Activated T-cell treated with anti-CD3 and anti-CD28 coated beads for 24 hours (primary cell): ENCODE results near the gene GRIN2A.
"Not testable (repeated sequence)": the region's sequence is repeated elsewhere in the genome, so short reads cannot be mapped to it uniquely, and the experiment has no call there.

Experiments
- DNase-seq: peaks from one replicate; pipeline ENCODE4 v3.0.0-alpha.2; 2020; ENCODE audit warnings: low read depth

Gene GRIN2A

DNA sequence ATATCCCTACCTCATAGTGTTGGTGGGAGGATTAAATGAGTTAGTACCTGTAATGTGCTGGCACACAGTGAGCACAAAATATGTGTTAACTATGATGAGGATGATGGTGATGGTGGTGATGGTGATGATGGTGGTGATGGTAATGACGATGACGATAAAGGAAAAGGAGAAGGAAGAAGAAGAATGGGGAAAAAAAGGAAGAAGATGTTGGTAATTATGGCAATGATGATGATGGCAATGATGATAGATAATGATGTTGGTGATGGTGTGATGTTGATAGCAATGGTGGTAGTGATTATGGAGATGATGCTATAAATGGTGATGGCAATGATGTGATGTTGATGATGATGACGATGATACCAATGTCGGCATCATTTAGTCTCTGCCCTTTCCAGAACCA, 270.2 kb downstream of the GRIN2A start:
- DNase-seq, result no peak

DNA sequence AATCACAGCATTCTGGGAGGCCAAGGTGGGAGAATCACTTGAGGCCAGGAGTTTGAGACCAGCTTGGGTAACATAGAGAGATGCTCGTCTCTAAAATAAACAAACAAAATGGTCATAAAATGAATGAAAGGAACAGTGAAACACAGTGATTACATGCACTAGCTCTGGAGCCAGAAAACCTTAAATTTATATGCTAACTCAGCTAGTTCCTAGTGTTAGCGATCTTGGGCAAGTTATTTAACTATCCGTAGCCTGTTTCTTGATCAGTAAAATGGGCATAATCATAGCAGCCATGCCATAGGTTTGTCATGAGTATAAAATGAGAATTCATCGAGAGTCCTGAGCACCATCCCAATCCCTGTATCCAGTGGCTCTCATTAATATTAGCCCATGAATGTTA, 271.0 kb downstream of the GRIN2A start:
- no peak for DNase-seq

DNA sequence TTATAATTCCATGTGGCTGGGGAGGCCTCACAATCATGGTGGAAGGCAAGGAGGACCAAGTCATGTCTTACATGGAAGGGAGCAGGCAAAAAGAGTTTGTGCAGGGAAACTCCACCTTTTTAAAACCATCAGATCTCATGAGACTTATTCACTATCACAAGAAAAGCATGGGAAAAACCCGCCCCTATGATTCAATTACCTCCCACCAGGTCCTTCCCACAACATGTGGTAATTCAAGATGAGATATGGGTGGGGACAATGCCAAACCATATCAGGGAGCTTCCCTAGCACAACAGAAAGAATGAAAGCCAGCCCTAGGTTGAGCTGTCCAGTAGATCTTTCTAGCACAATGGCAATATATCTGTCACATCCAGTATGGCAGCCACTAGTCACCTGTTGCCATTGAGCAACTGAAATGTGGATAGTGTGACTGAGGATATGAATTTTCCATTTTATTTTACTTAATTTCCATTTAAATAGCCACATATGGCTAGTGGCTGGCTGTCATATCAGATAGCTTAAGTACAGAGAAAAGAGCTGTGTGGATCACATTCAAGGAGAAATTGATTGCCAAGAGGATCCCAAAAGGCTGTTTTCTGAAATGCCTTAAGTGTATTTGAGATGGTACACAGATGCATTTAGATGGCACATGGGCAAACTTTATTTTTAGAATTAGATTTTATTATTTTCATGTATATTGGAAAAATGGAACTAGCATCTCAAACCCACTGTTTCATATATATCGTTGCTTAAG, 273.0 kb downstream of the GRIN2A start:
- DNase-seq, result no peak

DNA sequence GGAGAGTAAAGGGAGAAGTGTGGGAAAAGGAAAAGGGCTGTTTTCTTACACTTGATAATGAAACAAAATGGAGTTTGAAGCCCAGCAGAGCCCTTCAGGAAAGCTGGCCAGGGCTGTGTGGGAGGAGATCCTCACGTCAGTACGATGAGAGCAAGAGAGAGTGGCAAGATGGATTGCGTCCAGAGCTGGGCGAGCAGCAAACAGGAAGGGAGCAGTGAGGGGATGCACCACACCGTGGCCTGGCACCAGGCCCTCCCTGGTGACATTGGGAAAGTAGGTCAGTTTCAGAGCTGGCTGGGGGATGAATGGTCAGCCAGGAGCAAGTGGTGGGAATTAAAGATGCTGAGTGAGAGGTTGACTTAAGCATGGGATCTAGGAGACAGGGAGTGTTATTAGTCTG, 273.6 kb downstream of the GRIN2A start:
- no peak for DNase-seq

GRCh38 chr16:9907752-9908151, 274.5 kb downstream of the GRIN2A start:
- DNase-seq, result no peak

- no peak for DNase-seq
Measured at GRCh38 chr16:9906218-9906617, 276.0 kb downstream of the GRIN2A start.

DNA sequence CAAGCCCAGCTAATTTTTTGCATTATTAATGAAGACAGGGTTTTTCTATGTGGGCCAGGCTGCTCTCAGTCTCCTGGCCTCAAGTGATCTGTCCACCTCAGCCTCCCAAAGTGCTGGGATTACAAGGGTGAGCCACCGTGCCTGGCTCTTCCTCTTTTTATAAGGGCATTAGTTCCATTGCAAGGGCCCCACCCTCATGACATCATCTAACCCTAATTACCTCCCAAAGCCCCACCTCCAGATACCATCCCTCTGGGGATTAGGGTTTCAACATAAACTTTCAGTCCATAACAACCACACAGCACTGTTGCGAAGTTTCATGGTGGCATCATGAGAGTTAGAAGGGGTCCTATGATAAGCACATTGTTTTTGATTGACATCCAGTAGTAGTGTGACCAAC, 277.7 kb downstream of the GRIN2A start:
- no peak for DNase-seq

- DNase-seq, result no peak
Measured at GRCh38 chr16:9900576-9900975, 281.7 kb downstream of the GRIN2A start.

GRCh38 chr16:9898555-9898954, 283.7 kb downstream of the GRIN2A start:
- DNase-seq, result no peak

DNA sequence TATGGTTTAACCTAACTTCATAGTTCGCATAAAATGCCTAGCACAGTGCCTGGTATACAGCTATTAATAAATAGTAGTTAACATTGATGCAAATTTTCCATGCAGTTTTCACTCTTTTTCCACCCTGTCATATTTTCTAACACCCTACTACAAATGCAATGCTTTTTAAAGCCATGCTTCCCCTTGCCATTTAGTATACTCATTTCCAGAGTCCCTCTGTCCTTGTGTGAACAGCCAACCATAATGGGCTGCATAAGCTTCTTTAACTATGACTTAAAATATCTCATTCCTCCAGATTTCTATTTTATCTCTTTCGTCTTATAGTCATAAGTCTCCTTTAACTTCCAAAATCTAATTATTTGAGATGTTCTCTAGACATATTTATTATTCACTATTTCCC, 284.1 kb downstream of the GRIN2A start:
- DNase-seq, result no peak

GRCh38 chr16:9895817-9896216, 286.4 kb downstream of the GRIN2A start:
- DNase-seq, result no peak

- DNase-seq, result no peak
Measured at GRCh38 chr16:9885876-9886275, 296.4 kb downstream of the GRIN2A start.

DNA sequence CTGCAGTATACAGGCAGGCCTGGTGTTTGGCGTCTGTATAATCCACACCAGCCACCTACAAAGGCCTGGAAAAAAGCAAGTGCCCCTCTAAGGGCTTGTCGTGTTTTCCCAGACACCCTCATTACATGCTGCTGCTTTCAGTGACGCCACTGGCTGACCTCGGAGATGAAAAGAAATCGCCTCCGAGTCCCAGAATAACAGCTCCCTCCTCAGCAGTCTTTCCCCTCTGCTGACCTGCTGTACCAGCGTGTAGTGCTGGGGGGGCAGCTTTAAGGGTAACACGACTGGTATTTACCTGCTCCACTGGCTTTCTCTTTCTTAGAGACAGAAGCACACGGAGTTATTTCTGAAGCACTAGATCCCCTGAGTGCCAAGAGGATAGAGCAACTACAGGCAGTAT, 296.8 kb downstream of the GRIN2A start:
- no peak for DNase-seq

DNA sequence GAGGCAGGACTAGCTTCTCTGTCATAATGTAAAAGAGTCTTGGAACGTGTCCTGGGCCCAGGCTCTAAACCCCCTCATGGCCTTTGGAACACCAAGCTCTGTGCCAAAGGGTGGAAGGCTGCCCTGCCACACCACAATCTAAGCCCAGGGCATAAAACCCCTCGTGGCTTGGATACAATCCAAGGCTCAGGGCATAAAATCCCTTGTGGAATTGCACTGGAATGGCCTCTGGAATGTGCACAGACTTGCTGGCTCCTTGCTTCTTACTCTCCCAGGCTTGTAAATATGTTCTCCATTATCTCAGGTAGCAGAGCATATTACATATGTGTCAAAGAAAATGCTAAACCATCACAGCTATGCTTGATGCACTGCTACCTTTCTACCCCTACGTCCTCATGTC, 306.2 kb downstream of the GRIN2A start:
- not testable (repeated sequence) for DNase-seq

DNA sequence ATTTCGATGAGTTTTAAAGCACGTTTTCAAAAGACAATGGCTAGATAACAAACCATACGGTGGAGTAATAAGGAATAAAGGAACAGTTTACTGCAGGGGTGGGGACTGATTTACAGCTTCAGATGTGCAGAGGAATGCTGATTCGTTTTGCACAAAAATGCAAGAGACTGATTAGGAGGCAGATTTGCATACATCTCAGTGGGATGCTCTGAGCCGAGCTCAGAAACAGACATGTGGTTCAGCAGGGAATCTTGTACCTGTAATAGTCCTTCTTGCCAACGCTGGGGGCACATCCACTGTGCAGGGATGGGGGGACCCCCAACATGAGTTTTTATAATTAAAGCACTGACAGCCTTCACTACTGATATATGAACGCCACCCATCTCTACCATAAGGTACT, 308.0 kb downstream of the GRIN2A start:
- no peak for DNase-seq

DNA sequence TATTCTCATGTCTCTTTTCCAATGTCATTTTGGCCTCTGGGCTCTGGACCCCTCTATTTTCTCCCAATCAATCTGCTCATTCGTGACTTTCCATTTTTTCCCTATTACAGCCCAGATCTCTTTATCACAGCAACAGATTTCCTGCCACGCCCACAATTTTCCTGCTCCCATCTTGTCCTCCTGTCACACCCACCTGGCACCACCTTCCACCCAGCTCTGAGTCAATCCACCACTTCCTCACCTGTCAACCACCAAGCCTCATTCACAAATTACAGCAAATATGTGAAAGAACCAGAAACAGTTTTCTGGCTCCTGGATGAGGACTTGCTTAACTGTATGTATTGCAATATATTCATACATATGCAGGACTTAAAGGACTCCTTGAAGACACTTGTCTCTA, 311.3 kb downstream of the GRIN2A start:
- DNase-seq, result no peak

- DNase-seq, result no peak
Measured at GRCh38 chr16:9869776-9870175, 312.5 kb downstream of the GRIN2A start.

GRCh38 chr16:9868606-9869149, 313.6 kb downstream of the GRIN2A start:
- DNase-seq, result no peak

DNA sequence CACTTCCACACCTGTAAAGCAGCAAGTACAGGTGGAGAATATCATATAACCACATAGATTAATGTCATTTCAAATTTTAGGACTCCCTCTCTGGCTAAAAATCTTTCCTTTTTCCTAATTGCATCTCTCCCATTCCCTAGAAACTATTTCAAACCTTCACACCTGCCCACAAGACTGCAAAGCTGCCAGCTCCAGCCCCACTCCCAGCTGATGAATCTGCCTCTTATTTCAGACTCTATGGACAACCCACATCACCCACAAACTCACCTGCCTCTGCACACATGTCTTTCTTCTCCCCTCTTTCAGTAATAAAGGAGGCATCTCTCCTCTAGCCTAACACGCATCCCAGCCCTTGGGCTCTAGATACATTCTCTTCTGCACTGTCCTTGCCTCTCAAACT, 315.1 kb downstream of the GRIN2A start:
- no peak for DNase-seq

GRCh38 chr16:9864461-9864860, 317.8 kb downstream of the GRIN2A start:
- DNase-seq, result no peak

GRCh38 chr16:9862327-9862726, 319.9 kb downstream of the GRIN2A start:
- DNase-seq, result no peak

DNA sequence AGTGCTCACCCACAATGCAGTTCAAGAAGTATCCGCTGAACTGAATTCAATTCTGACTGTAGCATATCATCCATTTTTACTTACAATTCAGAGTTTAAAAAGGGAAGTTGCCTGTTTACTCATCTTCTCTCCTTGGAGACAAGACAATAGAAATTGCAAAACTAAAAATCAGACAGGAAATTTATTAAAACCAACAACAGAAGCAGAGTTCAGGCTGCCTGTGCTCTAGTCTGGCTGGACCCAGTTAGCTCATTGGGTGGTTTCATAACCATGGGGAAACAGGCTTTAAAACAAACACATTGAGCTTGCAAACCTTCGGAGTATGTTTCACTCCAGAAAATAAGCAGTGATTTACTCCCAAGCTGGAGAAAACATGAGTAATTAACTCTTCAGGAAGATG, 321.4 kb downstream of the GRIN2A start:
- DNase-seq, result no peak

DNA sequence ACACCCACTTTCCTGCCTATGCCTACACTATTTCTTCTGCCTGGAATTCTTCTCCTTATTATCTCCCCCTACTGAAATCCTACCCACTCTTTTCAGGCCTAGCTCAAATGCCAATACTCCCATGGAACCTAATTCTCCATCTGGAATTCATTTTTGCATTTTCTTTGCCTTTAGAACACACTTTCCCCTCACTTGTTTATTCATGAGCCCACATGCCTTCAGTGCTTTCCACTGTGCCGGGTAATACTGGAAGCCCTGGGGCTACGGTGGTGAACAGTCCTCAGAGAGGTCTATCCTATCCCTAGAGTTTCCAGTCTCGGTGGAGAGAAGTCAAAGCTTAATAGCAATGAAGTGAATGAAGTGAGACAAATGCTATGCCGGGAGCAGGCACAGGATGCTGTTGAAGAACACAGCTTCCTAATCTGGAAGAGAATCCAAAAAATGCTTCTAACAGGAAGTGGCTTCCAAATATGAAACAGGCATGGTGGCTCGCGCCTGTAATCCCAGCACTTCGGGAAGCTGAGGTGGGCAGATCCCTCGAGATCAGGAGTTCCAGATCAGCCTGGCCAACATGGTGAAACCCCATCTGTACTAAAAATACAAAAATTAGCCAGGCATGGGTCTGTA, 322.4 kb downstream of the GRIN2A start:
- DNase-seq, result no peak

- no peak for DNase-seq
Measured at GRCh38 chr16:9854675-9855074, 327.6 kb downstream of the GRIN2A start.
